Measurements from ENCODE around the gene ZC3H15.

The ZC3H15 gene

GRCh38 chr2:186551323-186552050 lies 65.4 kb downstream of the ZC3H15 start:
- peaks cover 0 to 1% of the 10 kb centered on the region in 2 donors for H3K4me1 ChIP-seq (ENCODE audit: control insufficient read depth in 2 of 2, insufficient read depth in 1 of 2, low read depth in 1 of 2, low read length in 2 of 2)
- WGBS, 2 donors (ENCODE audit: extremely low coverage in 2 of 2, insufficient read length in 2 of 2, insufficient replicate concordance in 1 of 2), result no CpG with 5 or more reads among the region's 8 CpGs
- no peak overlapping the region for H2BK12ac ChIP-seq (ENCODE audit: low read length)
- no peak overlapping the region for H3K14ac ChIP-seq (ENCODE audit: low read length)
- no peak overlapping the region for H3K27ac ChIP-seq (replicated peaks; ENCODE audit: low read length)
- no peak overlapping the region for H2AFZ ChIP-seq (ENCODE audit: low read length)
- H3K4me3 ChIP-seq (ENCODE audit: low read length in 2 of 2), result no peak overlapping the region
- no peak overlapping the region for H3K23ac ChIP-seq (ENCODE audit: low read depth, low read length, poor library complexity)
- H4K91ac ChIP-seq (ENCODE audit: low read depth, low read length, poor library complexity), result no peak overlapping the region
- no peak overlapping the region for H4K8ac ChIP-seq (ENCODE audit: low read depth, low read length)
- no peaks in the 10 kb centered on the region for H3K9me3 ChIP-seq (replicated peaks in 1 of 2; ENCODE audit: control insufficient read depth in 2 of 2, insufficient read depth in 1 of 2, low read depth in 1 of 2, low read length in 2 of 2)
- H2BK120ac ChIP-seq (ENCODE audit: low read depth, low read length), result no peak overlapping the region
- H3K18ac ChIP-seq (ENCODE audit: low read length), result no peak overlapping the region
- H3K4ac ChIP-seq (ENCODE audit: low read length), result no peak overlapping the region
- H3K27me3 ChIP-seq (ENCODE audit: control insufficient read depth in 3 of 3, insufficient read depth in 3 of 3, low read depth in 1 of 3, low read length in 3 of 3), result no peaks in the 10 kb centered on the region
- H3K9ac ChIP-seq (ENCODE audit: low read depth, low read length, poor library complexity), result no peak overlapping the region
- H3K36me3 ChIP-seq (replicated peaks in 1 of 2; ENCODE audit: control insufficient read depth in 2 of 2, insufficient read depth in 2 of 2, low read length in 2 of 2), result no peaks in the 10 kb centered on the region
- H2BK5ac ChIP-seq (ENCODE audit: low read length), result no peak overlapping the region
- H2BK15ac ChIP-seq (ENCODE audit: low read length), result no peak overlapping the region
- H3K79me1 ChIP-seq (ENCODE audit: low read depth, low read length), result no peaks in the 10 kb centered on the region
- no peak for DNase-seq (ENCODE audit: low spot score)
- no peak overlapping the region for H2AK5ac ChIP-seq (ENCODE audit: low read depth, low read length)
- H3K4me2 ChIP-seq (ENCODE audit: insufficient read depth, low read length, poor library complexity, severe bottlenecking), result no peak overlapping the region

GRCh38 chr2:186554429-186554828 lies 68.4 kb downstream of the ZC3H15 start:
- Histone ChIP-seq H3K27me3 (ENCODE audit: control insufficient read depth in 3 of 3, insufficient read depth in 3 of 3, low read depth in 1 of 3, low read length in 3 of 3) (no peaks in the 10 kb centered on the region), H3K36me3 (replicated peaks in 1 of 2; ENCODE audit: control insufficient read depth in 2 of 2, insufficient read depth in 2 of 2, low read length in 2 of 2) (no peaks in the 10 kb centered on the region), H4K91ac (ENCODE audit: low read depth, low read length, poor library complexity) (no peak overlapping the region), H3K27ac (replicated peaks; ENCODE audit: low read length) (no peak overlapping the region), H2AFZ (ENCODE audit: low read length) (no peak overlapping the region), H3K4ac (ENCODE audit: low read length) (no peak overlapping the region), H3K9me3 (replicated peaks in 1 of 2; ENCODE audit: control insufficient read depth in 2 of 2, insufficient read depth in 1 of 2, low read depth in 1 of 2, low read length in 2 of 2) (no peaks in the 10 kb centered on the region), H2BK120ac (ENCODE audit: low read depth, low read length) (no peak overlapping the region), H3K4me3 (ENCODE audit: low read length in 2 of 2) (no peak overlapping the region), H2BK15ac (ENCODE audit: low read length) (no peak overlapping the region), H3K18ac (ENCODE audit: low read length) (no peak overlapping the region), H2BK5ac (ENCODE audit: low read length) (no peak overlapping the region), H2BK12ac (ENCODE audit: low read length) (no peak overlapping the region), H3K4me1 (ENCODE audit: control insufficient read depth in 2 of 2, insufficient read depth in 1 of 2, low read depth in 1 of 2, low read length in 2 of 2) (peaks cover 0 to 1% of the 10 kb centered on the region in 2 donors), H2AK5ac (ENCODE audit: low read depth, low read length) (no peak overlapping the region), H3K79me1 (ENCODE audit: low read depth, low read length) (no peaks in the 10 kb centered on the region), H3K14ac (ENCODE audit: low read length) (no peak overlapping the region), H4K8ac (ENCODE audit: low read depth, low read length) (no peak overlapping the region), H3K23ac (ENCODE audit: low read depth, low read length, poor library complexity) (no peak overlapping the region), H3K4me2 (ENCODE audit: insufficient read depth, low read length, poor library complexity, severe bottlenecking) (no peak overlapping the region), H3K9ac (ENCODE audit: low read depth, low read length, poor library complexity) (no peak overlapping the region)
- no peak for DNase-seq (ENCODE audit: low spot score)
- WGBS, 2 donors (ENCODE audit: extremely low coverage in 2 of 2, insufficient read length in 2 of 2, insufficient replicate concordance in 1 of 2), result no CpG with 5 or more reads among the region's 1 CpG

GRCh38 chr2:186554850-186555671 lies 69.0 kb downstream of the ZC3H15 start:
- no peaks in the 10 kb centered on the region for H3K36me3 ChIP-seq (replicated peaks in 1 of 2; ENCODE audit: control insufficient read depth in 2 of 2, insufficient read depth in 2 of 2, low read length in 2 of 2)
- no peak overlapping the region for H3K4me3 ChIP-seq (ENCODE audit: low read length in 2 of 2)

More at GRCh38 chr2:186554850-186555671, 69.0 kb downstream of the ZC3H15 start:
- H4K8ac ChIP-seq (ENCODE audit: low read depth, low read length), result no peak overlapping the region
- no peak overlapping the region for H2BK5ac ChIP-seq (ENCODE audit: low read length)
- H3K27ac ChIP-seq (replicated peaks; ENCODE audit: low read length), result no peak overlapping the region
- DNase-seq (ENCODE audit: low spot score), result no peak
- peaks cover 0 to 1% of the 10 kb centered on the region in 2 donors for H3K4me1 ChIP-seq (ENCODE audit: control insufficient read depth in 2 of 2, insufficient read depth in 1 of 2, low read depth in 1 of 2, low read length in 2 of 2)
- WGBS, 2 donors (ENCODE audit: extremely low coverage in 2 of 2, insufficient read length in 2 of 2, insufficient replicate concordance in 1 of 2), result no CpG with 5 or more reads among the region's 8 CpGs
- no peak overlapping the region for H2BK120ac ChIP-seq (ENCODE audit: low read depth, low read length)
- H3K23ac ChIP-seq (ENCODE audit: low read depth, low read length, poor library complexity), result no peak overlapping the region
- H3K9me3 ChIP-seq (replicated peaks in 1 of 2; ENCODE audit: control insufficient read depth in 2 of 2, insufficient read depth in 1 of 2, low read depth in 1 of 2, low read length in 2 of 2), result no peaks in the 10 kb centered on the region
- no peak overlapping the region for H3K9ac ChIP-seq (ENCODE audit: low read depth, low read length, poor library complexity)
- H3K4ac ChIP-seq (ENCODE audit: low read length), result no peak overlapping the region
- no peak overlapping the region for H2AFZ ChIP-seq (ENCODE audit: low read length)
- H2BK12ac ChIP-seq (ENCODE audit: low read length), result no peak overlapping the region
- H3K18ac ChIP-seq (ENCODE audit: low read length), result no peak overlapping the region
- no peak overlapping the region for H3K4me2 ChIP-seq (ENCODE audit: insufficient read depth, low read length, poor library complexity, severe bottlenecking)
- H2BK15ac ChIP-seq (ENCODE audit: low read length), result no peak overlapping the region
- H3K79me1 ChIP-seq (ENCODE audit: low read depth, low read length), result no peaks in the 10 kb centered on the region
- H2AK5ac ChIP-seq (ENCODE audit: low read depth, low read length), result no peak overlapping the region
- H4K91ac ChIP-seq (ENCODE audit: low read depth, low read length, poor library complexity), result no peak overlapping the region
- no peaks in the 10 kb centered on the region for H3K27me3 ChIP-seq (ENCODE audit: control insufficient read depth in 3 of 3, insufficient read depth in 3 of 3, low read depth in 1 of 3, low read length in 3 of 3)
- H3K14ac ChIP-seq (ENCODE audit: low read length), result no peak overlapping the region
